HEK293 (cell line): Measurements from ENCODE around the gene DLG2.

ENCODE experiments used
- CTCF ChIP-seq: fragments of 450-650 bp; formaldehyde crosslinking; IDR thresholded peaks from 2 replicates; pipeline ENCODE4 v1.5.1; 2016; ENCODE audit warnings: missing biosample characterization, missing genetic modification characterization
- ZNF514 ChIP-seq: fragments of 450-650 bp; formaldehyde crosslinking; IDR thresholded peaks from 2 replicates; pipeline ENCODE4 v1.5.1; 2016; ENCODE audit warnings: missing biosample characterization, missing genetic modification characterization

- no peak for TF ChIP-seq CTCF
- TF ChIP-seq ZNF514: no peak
Observed at GRCh38 chr11:84886344-84886743, 740.8 kb downstream of the DLG2 start.
